ENCODE measurements around the gene STAC2.

STAC2 gene

DNA sequence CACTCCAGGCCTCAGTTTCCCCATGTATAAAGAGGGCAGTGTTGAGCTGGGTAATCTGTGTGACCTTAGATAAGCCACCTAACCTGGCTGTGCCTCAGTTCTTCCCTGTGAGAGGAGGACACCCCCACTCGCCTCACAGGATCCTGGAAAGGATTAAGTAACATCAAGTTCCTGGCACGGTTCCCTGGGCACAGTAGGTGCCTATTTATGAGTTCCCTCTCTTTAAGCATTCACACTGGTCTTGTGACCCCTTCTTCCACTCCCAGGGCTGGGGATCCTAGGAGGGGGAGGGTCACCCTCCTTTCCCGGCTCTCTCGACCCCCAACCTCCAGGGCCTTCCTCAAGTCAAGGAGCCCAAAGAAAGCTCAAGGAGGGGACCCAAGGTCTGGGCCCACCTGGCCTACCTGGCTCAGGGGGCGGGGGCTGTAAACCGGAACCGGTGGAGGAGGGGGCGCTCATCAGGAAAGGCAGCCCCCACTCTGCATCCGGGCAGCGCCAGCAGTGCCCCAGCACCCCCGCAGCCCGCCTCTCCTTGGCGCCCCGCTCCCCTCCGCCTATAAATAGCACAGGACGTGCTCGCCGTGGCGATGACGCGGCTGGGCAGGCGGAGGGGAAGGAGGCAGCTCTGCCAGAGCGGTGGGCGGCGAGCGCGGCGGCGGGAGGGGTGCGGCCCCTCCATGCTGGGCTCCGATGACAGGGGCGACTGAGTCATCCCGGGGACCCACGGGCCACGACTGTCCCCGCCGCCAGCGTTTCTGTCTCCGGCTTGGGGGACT is 16.2 kb downstream of the STAC2 start:
- no peak for DNase-seq (ENCODE audit: low read depth)

DNA sequence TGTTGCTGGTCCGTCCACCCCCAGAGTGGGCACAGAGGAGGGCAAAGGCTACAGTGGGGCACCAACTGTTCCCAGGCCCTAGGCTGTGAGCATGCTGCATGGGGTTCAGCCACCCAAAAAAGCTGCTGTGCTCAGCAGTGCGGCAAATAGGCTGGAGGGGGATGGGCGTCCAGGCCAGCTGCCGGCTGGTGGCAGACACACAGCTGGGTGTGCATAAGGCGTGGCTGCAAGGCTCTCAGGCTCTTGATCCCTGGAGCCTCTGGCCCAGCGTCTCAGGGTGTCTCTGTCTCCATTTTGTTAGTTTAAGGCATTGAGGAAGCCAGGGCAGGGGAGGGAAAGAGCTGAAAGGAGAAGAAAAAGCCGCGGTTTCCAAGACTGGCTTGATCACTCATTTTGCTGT is 16.9 kb downstream of the STAC2 start:
- DNase-seq (ENCODE audit: low read depth) = no peak

- DNase-seq (ENCODE audit: low read depth) = no peak
Measured at GRCh38 chr17:39208136-39208535, 17.6 kb downstream of the STAC2 start.

DNA sequence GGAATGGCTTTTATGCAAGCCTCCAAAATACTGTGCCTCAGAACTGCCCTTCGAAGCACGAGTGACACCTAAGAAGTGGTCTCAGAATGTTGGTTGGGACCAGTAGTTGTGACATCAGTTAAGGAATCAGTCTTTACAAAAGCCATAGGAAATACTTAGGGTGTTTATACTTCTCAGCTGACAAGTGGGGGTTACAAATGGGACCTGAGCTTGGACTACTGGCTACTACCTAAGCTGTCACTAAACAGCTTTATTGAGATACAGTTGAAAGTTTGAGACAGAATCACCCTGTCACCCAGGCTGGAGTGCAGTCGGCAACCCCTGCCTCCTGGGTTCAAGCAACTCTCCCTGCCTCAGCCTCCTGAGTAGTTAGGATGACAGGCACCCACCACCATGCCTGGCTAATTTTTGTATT is 20.6 kb downstream of the STAC2 start:
- no peak for DNase-seq (ENCODE audit: low read depth)

DNA sequence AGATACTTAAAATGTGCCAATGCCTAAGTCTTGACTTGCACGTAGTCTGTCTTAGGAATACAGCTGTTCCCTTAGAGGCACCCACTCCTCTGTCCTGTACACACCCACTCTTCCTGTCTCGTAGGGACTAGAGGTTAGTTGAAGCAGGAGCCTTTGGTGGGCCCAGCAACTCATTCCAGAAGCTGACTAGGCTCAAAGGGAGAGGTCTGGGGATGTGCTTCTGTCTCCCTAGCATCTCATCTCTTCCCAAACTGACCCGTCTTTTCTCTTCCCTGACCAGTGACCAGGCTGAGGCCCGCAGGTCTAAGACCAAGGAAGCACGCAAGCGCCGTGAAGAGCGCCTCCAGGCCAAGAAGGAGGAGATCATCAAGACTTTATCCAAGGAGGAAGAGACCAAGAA is 21.5 kb downstream of the STAC2 start:
- DNase-seq (ENCODE audit: low read depth) = no peak

- DNase-seq (ENCODE audit: low read depth) = no peak
Measured at GRCh38 chr17:39200957-39201510, 24.7 kb downstream of the STAC2 start.

DNA sequence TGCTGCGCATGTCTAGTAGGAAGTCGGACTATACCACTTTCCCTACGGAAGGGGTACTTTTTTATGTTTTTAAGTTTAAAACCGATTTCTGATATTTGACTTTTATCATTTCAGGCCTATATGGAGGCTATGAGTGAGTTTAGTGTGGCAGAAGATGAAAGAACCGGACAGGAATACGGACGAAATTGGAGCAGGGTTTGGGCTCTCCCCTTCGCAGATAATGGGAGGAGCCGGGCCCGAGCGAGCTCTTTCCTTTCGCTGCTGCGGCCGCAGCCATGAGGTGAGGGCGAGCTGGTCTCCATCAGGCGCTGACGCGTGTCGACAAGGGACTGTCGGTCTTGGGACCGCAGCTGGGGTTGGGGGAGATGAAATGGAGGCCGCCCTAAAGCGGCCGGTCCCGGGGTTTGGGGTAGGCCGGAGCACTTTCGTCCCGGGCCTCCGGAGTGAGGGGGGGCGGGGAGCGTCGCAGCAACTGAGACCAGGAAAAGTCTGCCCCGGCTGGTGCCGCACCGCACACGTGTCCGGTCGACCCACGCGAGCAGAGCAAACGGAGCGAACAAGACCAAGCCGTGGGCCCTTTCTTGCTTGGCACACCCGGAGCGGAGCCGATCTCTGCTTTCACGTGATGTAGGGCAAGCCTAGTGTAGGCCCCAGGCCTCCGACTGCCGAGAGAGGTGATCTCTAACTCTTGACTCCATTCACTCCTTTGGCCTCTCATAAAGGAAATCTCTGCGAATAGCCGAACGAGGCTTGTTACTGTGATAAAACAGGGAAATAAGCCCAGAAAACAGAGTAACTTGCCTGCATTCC is 25.5 kb downstream of the STAC2 start, which contains the start of gene RPL19:
RPL19 (plus strand) TSS at position 214 of the 810 bp plus-strand sequence; CDS start at position 276, 62 bp downstream.
- DNase-seq (ENCODE audit: low read depth) = no peak

DNA sequence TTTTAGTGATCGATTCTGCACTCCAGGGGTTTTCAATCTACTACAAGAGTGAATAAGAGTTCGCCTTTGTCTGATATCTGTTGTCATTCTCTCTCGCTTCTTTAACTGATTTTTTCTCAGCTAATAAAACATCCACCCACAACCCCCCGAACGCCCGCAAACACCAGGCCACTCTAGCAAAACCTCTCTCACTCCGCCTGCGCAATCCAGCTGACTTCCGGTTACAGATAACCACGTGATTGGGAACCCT is 26.0 kb downstream of the STAC2 start:
- peak; percentile 92 for DNase-seq (ENCODE audit: low read depth)

DNA sequence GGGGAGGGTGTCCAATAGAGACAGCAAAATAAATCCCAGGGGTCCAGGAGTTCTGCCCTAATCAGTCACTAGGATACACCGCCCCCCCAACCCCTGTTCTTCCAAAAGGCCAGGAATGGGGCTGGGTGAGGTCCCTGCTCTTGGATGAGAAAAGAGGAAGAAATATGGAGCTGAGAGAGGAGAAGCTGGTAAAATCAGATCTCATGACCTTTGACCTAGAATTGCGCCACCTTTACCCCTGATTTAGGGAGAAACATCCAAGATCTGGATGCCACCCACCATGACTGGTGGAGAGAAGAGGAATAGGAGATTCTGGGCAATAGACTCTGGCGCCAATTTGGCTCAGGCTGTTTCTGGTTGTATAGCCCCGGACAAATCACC is 27.6 kb downstream of the STAC2 start:
- no peak for DNase-seq (ENCODE audit: low read depth)

DNA sequence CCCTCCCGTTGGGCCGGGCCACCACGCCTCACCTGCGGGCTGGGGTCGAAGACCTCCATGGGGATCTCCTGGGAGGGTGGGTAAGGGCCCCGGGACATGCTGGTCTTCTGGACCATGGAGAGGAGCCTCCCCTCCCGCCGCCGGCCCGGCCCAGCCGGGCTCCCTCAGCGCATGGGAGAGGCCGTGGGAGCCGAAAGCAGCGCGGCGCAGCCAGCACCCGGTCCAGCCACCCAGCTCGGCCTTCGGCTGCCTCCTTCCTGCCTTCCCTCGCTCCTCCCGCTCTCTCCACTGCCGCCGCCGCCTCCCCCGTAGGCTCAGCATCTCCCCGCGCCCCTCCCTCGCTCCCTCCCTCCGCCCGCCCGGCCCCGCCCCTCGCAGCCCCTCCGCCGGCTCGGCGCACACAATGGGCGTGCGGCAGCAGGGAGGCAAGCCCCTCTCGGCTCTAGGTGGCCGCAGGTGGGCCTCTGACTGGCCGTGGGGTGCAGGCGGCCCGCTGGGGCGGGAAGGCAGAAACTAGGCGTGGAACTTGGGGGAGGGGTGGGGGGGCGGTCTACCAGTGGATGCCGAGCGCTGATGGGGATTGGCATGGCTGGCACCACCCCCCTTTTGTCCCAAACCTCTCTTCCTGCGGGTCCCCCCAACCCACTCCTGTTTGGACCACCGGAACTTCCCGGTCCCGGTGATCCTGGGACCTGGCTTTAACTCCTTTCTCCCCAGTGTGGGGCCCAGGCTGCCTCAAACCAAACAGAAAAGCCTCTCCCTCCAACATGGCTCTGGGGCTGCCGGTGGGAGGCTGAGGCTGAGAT is 28.2 kb downstream of the STAC2 start, which contains the start of gene CACNB1:
CACNB1 (minus strand) TSS at position 290 of the 806 bp plus-strand sequence; CDS start at position 116, 174 bp downstream.
- DNase-seq (ENCODE audit: low read depth) = peak; percentile 31

- DNase-seq (ENCODE audit: low read depth) = no peak
Measured at GRCh38 chr17:39196808-39197291, 28.9 kb downstream of the STAC2 start.

- DNase-seq (ENCODE audit: low read depth) = no peak
Measured at GRCh38 chr17:39196241-39196807, 29.4 kb downstream of the STAC2 start.

- no peak for DNase-seq (ENCODE audit: low read depth)
Measured at GRCh38 chr17:39195568-39196160, 30.1 kb downstream of the STAC2 start.

DNA sequence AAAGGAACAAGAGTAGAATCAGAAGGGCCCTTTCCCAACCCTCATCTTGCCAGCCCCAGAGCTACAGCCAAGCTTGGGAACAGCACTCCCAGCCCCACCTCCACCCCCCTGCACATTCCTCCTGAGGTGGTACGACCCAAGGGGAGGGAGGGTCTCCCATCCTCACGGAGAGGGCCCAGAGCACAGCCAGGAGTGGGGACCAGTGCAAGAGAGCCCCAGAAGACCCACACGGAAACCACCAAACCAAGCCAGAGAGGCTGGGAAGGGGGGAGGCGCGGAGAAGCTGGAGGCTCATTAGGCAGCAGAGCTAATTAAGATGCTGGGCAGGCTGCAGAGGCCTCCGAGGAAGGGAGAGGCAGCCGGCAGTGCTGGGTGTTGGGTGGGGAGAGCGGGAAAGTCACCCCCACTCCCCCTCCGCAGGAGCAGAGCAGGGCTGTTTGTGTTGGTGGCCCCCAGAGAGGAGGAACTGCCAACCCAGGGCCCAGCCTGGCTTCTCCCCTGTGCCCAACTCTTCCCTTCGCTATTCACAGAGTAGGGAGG is 30.7 kb downstream of the STAC2 start:
- DNase-seq (ENCODE audit: low read depth) = no peak

DNA sequence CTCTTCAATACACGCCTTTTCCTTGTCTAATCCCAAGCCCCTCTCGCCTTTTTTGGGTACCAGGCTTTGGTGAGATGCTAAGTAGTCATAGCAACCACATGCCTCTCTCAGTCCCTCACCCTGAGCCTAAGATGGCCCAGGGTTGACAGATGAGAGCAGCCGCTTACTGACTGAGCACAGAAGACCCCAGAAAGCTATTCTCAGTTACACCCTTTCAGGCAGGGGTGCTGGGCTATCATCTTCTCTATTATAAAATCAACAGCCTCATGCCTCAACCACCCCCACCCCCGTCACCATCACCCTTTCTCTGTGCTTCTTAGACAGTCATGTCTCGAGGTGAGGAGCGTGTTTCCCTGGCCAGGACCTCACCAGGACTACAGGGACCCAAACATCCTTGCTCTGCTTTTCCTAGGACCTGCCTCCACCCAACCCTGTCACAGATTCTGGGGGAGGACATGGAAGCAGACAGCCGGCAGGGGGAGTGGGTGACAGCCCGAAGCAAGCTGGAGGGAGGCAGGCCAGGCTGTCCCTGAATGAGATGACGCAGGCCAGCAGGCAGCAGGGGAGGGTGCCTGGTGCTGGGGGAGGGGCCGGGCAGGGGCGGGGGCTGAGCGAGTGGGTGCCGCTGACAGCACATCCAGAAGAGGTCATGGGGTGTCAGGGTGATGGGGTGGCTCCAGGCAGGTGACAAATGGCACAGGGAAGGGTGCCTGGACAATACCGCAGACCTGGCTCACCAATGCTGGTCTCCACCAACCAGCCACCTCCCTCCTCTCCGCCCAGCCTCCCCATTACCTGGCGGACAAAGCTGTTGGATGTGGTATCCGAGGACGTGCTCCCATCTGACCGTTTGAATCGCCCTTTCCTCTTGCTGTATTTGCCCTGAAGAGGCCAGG is 31.4 kb downstream of the STAC2 start:
- no peak for DNase-seq (ENCODE audit: low read depth)

DNA sequence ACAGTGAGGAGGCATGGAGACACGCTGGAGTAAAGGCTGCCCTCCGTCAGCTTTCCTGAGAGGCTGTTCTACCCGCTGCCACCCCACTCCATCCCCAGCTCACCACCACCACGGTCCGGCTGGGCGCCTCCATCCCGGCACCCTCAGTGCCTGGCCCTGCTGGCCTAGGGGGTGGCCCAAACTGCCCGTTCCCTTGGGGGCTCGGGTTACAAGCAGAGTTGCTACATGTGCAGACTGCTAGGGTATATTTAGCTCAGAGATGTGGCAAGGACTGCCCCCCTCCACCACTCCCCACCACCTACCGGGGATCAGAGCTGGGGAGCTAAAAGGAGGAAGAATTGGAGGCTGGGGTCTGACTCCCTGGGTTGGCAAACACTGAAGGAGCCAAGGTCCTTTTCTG is 32.4 kb downstream of the STAC2 start:
- DNase-seq (ENCODE audit: low read depth) = no peak

GRCh38 chr17:39192901-39193300 is 32.8 kb downstream of the STAC2 start:
- no peak for DNase-seq (ENCODE audit: low read depth)

GRCh38 chr17:39191750-39192510 is 33.8 kb downstream of the STAC2 start:
- DNase-seq (ENCODE audit: low read depth) = no peak

GRCh38 chr17:39187152-39187830 is 38.5 kb downstream of the STAC2 start:
- no peak for DNase-seq (ENCODE audit: low read depth)
